ENCODE data around the gene RANBP1.

Gene RANBP1

DNA sequence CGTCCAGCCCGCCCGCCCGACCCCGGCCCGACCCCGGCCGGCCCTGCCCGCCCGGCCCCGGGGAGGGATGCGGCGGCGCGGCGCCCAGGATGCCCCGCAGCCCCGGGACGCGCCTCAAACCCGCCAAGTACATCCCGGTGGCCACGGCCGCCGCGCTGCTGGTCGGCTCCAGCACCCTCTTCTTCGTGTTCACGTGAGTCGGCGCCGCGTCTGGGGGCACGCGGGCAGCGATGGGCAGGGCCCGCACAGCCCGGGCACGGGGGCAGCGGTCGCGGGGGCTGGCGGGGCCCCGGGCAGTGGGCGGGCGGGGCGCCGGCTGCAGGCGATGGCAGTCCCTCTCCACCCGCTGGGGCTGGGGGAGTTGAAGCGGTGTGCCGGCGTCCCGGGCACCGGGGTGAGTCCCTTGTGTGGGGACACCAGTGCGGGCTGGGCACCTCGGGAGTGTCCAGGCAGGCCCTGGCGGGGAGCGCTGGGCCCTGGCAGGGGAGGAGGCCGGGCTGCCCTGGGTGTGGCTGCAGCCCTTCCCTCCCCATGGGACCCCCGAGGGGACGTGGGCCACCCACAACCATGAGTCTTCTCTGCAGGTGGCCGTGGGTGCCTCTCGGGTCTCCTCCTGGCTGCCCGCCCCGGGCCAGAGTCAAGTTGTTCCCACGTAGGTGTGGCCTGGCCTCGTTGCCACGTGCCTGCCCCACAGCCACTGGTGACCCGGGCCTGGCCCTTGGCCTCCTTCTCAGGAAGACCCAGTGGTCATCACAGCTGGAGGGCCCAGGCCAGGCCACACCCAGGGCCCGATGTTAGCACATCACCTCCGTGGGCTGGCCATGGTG is 16.2 kb downstream of the RANBP1 start:
- DNase-seq (ENCODE audit: low read depth in 1 of 2, low spot score in 1 of 2): no peak
- no peak for TF ChIP-seq JUND (IDR thresholded peaks at IDR 0.05; ENCODE audit: low read depth)
- in situ Hi-C loops (cut with HindIII; ENCODE audit: low pct_unique_long_range_greater_than_20kb, low sequenced_read_pairs): no loop called here

DNA sequence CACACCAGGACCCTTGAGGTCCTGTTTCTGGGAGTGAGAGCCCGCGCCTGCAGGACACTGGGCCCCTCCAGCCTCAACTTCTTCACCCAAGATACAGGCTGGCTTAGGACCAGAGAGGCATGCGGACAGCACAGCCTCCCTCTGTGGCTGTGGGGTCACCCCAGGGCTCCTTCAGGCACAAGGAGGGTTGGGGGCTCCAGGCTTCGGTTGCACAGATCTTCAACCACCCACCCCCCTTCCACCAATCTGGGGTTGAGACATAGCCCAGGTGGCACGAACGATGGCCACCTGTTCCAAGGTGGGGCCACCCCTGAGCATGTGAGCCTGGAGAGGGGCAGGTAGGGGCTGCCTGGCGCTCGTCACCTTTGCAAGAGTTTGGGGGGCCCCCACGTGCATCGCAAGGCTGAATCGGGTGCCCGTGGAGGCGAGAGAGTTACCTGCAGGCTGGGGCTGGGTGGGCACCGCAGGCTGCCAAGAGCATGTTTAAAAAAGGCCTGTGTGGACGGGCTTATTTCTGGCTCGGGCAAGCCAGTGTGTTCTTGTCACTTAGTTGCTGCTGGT is 16.9 kb downstream of the RANBP1 start:
- no peak for TF ChIP-seq JUND (IDR thresholded peaks at IDR 0.05; ENCODE audit: low read depth)
- in situ Hi-C loops (cut with HindIII; ENCODE audit: low pct_unique_long_range_greater_than_20kb, low sequenced_read_pairs): no loop called here
- no peak for DNase-seq (ENCODE audit: low read depth in 1 of 2, low spot score in 1 of 2)

GRCh38 chr22:20133930-20134549 is 18.1 kb downstream of the RANBP1 start:
- no peak for DNase-seq (ENCODE audit: low read depth in 1 of 2, low spot score in 1 of 2)
- TF ChIP-seq JUND (IDR thresholded peaks at IDR 0.05; ENCODE audit: low read depth): no peak
- in situ Hi-C loops (cut with HindIII; ENCODE audit: low pct_unique_long_range_greater_than_20kb, low sequenced_read_pairs): no loop called here

DNA sequence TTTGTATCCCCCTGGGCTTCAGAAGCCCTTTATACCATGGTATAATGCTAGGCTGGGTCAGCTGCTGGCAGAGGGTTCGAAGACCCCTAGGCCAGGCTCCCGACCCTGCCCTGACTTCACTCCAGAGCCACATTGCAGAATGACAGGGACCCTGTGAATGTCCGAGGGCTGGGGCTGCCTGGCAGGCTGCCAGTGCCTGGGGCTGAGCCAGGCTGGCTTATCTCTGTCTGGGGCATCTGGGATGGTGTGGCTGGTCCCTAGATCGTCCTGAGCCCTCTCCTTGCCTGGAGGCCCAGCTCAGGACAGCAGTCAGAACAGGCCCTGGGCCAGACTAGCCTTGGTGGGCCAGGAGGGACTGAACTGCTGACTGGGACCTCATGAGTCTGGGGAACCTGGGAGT is 19.4 kb downstream of the RANBP1 start:
- TF ChIP-seq JUND (IDR thresholded peaks at IDR 0.05; ENCODE audit: low read depth): no peak
- no peak for DNase-seq (ENCODE audit: low read depth in 1 of 2, low spot score in 1 of 2)
- in situ Hi-C loops (cut with HindIII; ENCODE audit: low pct_unique_long_range_greater_than_20kb, low sequenced_read_pairs): no loop called here

DNA sequence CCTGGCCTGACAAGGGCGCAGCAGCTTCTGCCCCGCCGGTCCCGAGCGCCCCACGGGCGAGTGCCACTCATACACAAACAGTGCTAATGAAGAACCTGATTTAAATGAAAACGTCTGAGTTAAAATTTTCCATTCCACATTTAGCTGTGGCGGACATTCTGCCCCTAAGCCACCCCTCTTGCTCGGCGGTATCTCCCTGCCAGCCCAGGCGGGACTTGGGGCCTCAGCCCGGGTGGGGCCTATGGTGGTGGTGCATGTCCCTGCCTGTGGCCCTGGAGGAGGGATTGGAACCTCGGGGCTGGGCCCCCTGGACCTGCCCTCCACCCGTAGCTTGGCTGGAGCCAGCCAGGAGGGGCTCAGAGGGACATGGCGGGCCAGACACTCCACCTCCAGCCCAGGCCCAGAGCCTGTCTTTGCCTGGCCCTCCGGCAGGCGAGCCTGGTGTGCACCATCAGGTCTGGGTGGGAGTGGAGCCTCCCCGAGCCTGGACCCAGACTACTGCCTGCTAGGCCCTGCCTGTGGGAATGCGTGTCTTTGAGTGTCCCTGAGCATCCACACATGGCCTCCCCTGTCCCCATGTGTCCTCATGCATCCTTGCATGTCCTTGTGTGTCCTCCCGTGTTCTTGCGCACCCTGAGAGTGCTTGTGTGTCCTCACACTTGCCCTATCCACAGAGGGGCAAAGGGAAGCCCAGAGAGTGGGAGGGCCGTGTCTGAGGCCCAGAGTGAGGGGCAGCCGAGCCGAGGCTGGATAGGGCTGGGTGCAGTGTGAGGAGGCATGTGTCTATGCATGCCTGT is 20.1 kb downstream of the RANBP1 start:
- DNase-seq (ENCODE audit: low read depth in 1 of 2, low spot score in 1 of 2): no peak
- TF ChIP-seq JUND (IDR thresholded peaks at IDR 0.05; ENCODE audit: low read depth): no peak
- in situ Hi-C loops (cut with HindIII; ENCODE audit: low pct_unique_long_range_greater_than_20kb, low sequenced_read_pairs): no loop called here

DNA sequence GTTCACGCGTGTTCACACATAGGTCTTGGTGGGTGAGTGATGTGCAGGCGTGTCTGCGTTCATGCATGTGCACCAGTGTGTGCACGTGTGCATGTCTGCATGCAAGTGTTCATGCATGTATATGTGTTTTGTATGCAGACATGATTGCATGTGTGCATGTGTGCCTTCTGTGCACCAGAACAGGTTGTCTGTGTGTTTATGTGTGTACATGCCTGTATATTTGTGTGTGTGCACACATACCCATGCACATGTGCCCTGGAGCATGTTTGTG is 20.6 kb downstream of the RANBP1 start:
- no peak for DNase-seq (ENCODE audit: low read depth in 1 of 2, low spot score in 1 of 2)
- no peak for TF ChIP-seq JUND (IDR thresholded peaks at IDR 0.05; ENCODE audit: low read depth)
- in situ Hi-C loops (cut with HindIII; ENCODE audit: low pct_unique_long_range_greater_than_20kb, low sequenced_read_pairs): no loop called here

DNA sequence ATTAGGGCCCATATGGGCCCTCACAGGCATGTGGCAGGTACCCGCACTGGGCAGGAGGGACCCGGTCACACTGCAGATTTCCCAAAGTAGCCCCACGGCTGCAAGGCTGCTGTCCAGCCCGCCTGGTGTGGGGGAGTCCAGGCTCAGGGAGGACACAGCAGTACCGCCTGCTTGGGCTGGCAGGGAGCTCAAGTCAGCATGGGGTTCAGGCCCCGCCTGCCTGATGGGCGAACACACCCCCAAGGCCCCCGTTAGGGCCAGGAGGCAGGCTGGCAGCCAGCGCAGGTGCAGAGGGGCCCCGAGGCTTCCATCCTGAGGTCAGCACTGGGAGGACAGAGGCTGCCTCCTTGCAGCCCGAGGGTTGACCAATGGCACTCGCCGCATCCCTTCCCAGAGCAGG is 21.2 kb downstream of the RANBP1 start:
- no peak for DNase-seq (ENCODE audit: low read depth in 1 of 2, low spot score in 1 of 2)
- no peak for TF ChIP-seq JUND (IDR thresholded peaks at IDR 0.05; ENCODE audit: low read depth)
- in situ Hi-C loops (cut with HindIII; ENCODE audit: low pct_unique_long_range_greater_than_20kb, low sequenced_read_pairs): no loop called here

DNA sequence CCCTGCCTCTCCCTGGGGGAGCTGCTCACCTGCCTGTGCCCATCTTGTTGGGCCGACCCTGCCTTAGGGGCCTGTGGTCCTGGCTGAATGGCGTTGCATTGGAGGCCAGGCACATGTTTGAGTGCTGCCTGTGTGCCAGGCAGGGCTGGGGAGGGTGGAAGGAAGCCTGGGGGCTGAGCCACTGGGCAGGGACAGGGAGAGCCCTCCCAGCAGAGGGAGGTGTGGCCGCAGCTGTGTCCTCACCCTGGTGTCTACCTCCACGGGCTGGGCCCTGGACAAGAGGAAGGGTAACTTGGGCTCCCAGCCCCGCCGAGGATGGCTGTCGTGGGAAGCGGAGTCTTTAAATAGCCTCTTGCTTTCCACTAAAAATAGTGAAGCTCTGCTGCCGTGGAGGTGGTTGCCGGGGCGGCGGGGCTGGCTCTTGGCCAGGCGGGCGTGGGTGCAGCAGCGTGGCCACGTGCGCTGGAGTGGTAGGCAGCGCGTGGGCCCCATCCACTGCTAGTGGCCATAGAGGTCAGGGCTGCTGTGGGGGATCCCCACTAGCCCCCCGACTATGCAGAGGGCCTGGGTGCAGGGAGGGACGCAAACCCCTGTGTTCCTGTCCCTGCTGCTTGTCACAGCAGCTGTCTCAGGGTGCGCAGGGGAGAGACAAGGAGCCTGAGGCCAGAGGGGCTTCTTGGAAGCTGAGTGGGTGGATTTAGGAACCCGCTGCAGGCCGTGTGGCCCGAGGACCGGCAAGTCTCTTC is 21.9 kb downstream of the RANBP1 start:
- DNase-seq (ENCODE audit: low read depth in 1 of 2, low spot score in 1 of 2): no peak
- no peak for TF ChIP-seq JUND (IDR thresholded peaks at IDR 0.05; ENCODE audit: low read depth)
- in situ Hi-C loops (cut with HindIII; ENCODE audit: low pct_unique_long_range_greater_than_20kb, low sequenced_read_pairs): no loop called here

GRCh38 chr22:20138417-20138738 is 22.5 kb downstream of the RANBP1 start:
- in situ Hi-C loops (cut with HindIII; ENCODE audit: low pct_unique_long_range_greater_than_20kb, low sequenced_read_pairs): no loop called here
- no peak for DNase-seq (ENCODE audit: low read depth in 1 of 2, low spot score in 1 of 2)
- TF ChIP-seq JUND (IDR thresholded peaks at IDR 0.05; ENCODE audit: low read depth): no peak

- TF ChIP-seq JUND (IDR thresholded peaks at IDR 0.05; ENCODE audit: low read depth): no peak
- DNase-seq (ENCODE audit: low read depth in 1 of 2, low spot score in 1 of 2): no peak
- in situ Hi-C loops (cut with HindIII; ENCODE audit: low pct_unique_long_range_greater_than_20kb, low sequenced_read_pairs): no loop called here
Measured at GRCh38 chr22:20138868-20139267, 23.0 kb downstream of the RANBP1 start.

DNA sequence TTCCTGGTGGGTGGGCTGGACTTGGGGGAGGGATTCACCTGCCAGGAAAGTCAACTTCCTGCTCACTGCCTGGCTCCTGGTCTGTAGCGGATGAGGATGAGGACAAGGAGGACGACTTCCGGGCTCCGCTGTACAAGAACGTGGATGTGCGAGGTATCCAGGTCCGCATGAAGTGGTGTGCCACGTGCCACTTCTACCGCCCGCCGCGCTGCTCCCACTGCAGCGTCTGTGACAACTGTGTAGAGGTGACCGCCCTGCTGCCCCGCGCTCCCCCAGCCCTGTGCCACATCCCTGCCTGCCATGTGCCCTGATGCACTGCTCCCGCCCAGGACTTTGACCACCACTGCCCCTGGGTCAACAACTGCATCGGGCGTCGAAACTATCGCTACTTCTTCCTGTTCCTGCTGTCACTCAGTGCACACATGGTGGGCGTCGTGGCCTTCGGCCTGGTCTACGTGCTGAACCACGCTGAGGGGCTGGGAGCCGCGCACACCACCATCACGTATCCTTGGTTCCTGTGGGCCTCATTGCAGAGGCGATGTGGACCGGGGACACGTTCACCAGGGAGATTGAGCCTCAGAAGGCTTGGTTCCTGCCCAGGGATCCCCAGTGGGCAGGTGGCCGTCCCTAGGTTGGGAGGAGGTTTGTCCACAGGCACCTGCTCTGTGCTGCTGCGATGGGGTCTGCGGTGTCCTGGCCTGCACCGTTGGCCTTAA is 23.6 kb downstream of the RANBP1 start:
- no peak for DNase-seq (ENCODE audit: low read depth in 1 of 2, low spot score in 1 of 2)
- TF ChIP-seq JUND (IDR thresholded peaks at IDR 0.05; ENCODE audit: low read depth): no peak
- in situ Hi-C loops (cut with HindIII; ENCODE audit: low pct_unique_long_range_greater_than_20kb, low sequenced_read_pairs): no loop called here

GRCh38 chr22:20140107-20140445 is 24.2 kb downstream of the RANBP1 start:
- DNase-seq (ENCODE audit: low read depth in 1 of 2, low spot score in 1 of 2): no peak
- TF ChIP-seq JUND (IDR thresholded peaks at IDR 0.05; ENCODE audit: low read depth): no peak
- in situ Hi-C loops (cut with HindIII; ENCODE audit: low pct_unique_long_range_greater_than_20kb, low sequenced_read_pairs): no loop called here

Data from T47D (cell line).